Measurements from ENCODE around the gene TMEM200B. TPM values are rescaled to one million over a fixed set of nuclear protein-coding genes. Genes with fewer than 3 reads are reported as not detected.

The TMEM200B gene
- total RNA-seq, 1 experiment from 2014 or later = 11.3 TPM

DNA sequence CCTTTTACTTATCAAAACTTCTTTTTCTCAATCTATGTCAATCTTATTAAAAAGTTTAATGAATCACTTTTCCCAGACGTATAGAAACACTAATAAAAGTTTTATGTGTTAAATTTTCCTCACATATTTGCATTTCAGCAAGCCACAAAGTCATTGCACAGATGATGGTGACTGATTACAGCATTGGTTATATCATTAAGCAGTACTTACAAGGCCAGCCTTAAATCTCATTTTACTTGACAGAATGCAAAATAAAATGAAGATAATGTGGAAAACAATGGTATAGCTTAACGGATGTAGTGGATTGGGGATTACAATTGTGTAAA is 39.5 kb downstream of the TMEM200B start:
- H3K4me3 ChIP-seq (replicated peaks in 1 of 2; ENCODE audit: low read depth in 1 of 2, low read length in 2 of 2) = no peak overlapping the region
- RAD21 ChIA-PET (ENCODE audit: low non-redundant PET in 1 of 2, low total read pairs in 2 of 2, uncharacterized antibody in 2 of 2, unreplicated experiment in 2 of 2) = no interaction called here
- ATAC-seq = no peak
- intact Hi-C loops (cut with micrococcal nuclease) = no loop called here
- H3K4me2 ChIP-seq (ENCODE audit: low read length) = no peak overlapping the region
- no peaks in the 10 kb centered on the region for H3K36me3 ChIP-seq (ENCODE audit: control insufficient read depth in 1 of 2, insufficient read depth in 2 of 2, low read length in 2 of 2)
- CTCF ChIA-PET = no interaction called here
- H3K79me2 ChIP-seq (ENCODE audit: insufficient read depth, low read length) = no peaks in the 10 kb centered on the region
- H3K4me1 ChIP-seq (ENCODE audit: control insufficient read depth in 1 of 2, insufficient read depth in 2 of 2, low read length in 2 of 2) = no peaks in the 10 kb centered on the region
- no peak overlapping the region for H2AFZ ChIP-seq (ENCODE audit: low read depth, low read length, poor library complexity, severe bottlenecking)
- no TSS peak for BruUV-seq (replicated peaks)
- no peak overlapping the region for H3K9ac ChIP-seq (ENCODE audit: low read length)
- H3K9me2 ChIP-seq (ENCODE audit: insufficient read depth) = no peaks in the 10 kb centered on the region
- H4K20me1 ChIP-seq (ENCODE audit: insufficient read depth) = no peaks in the 10 kb centered on the region
- POLR2A ChIA-PET = no interaction called here
- H3K27me3 ChIP-seq (ENCODE audit: insufficient read depth, low read length) = no peaks in the 10 kb centered on the region
- TF ChIP-seq RAD21 (IDR thresholded peaks at IDR 0.05; ENCODE audit: low read depth) (no peak), ELF1 (IDR thresholded peaks at IDR 0.05; ENCODE audit: borderline replicate concordance, low read depth) (no peak), EZH2 (IDR thresholded peaks at IDR 0.05) (no peak), CEBPB (IDR thresholded peaks at IDR 0.05; ENCODE audit: low read depth) (no peak), CBX3 (IDR thresholded peaks at IDR 0.05; ENCODE audit: low read depth) (no peak)
- no peaks in the 10 kb centered on the region for H3K9me3 ChIP-seq (ENCODE audit: control insufficient read depth in 1 of 2, insufficient read depth in 1 of 2, low read depth in 1 of 2, low read length in 2 of 2)
- H3K27ac ChIP-seq (ENCODE audit: low read depth, low read length) = no peak overlapping the region
- DNase-seq (ENCODE audit: low read depth, low spot score) = no peak

DNA sequence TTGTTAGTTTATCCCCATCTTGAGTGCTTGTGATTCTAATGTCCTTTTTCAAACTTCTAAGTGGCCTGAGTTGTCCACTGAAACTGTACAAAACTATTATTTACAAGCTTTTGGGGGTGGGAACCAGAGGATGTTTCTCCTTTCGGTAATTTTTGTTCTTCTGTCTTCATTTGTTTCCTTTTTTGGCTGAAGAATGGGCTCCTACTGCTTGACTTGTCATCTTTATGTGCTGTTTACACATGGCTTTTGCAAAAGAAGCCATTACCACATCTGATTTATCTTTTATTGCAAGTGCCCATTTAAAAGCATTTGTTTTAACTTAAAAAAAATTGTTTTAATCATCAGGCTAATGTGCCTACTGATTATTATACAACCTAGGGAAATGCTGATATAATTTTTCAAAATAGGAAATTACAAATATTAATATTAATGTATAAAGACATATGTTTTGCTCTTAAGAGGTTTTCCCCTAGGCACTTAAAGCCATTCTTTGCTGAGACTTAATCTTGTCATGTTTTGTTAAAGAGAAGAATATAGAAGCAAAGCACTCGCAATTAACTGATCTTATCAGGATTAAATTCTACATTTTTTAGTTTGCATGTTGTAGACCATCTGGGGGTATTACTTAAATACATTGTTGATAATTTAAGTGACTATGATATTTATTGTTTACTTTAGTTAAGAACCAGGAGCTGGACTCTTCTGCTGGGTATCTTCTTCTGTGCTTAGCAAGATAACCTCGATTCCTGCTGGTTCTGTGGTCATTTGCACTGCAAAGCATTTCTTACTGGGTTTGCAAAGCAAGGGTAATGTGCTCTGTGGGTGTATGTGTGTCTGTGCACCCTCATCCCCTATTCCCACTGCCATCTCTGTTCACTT is 40.1 kb downstream of the TMEM200B start:
- H3K9me3 ChIP-seq (ENCODE audit: control insufficient read depth in 1 of 2, insufficient read depth in 1 of 2, low read depth in 1 of 2, low read length in 2 of 2) = no peaks in the 10 kb centered on the region
- H3K79me2 ChIP-seq (ENCODE audit: insufficient read depth, low read length) = no peaks in the 10 kb centered on the region
- no peak for TF ChIP-seq CEBPB (IDR thresholded peaks at IDR 0.05; ENCODE audit: low read depth)
- no peak for TF ChIP-seq TCF7L2 (IDR thresholded peaks at IDR 0.05; ENCODE audit: borderline replicate concordance, extremely low read depth, insufficient read depth, insufficient read length)
- TF ChIP-seq ZFX (IDR thresholded peaks at IDR 0.05) = no peak
- no peak for TF ChIP-seq CBX3 (IDR thresholded peaks at IDR 0.05; ENCODE audit: low read depth)
- TF ChIP-seq ELF1 (IDR thresholded peaks at IDR 0.05; ENCODE audit: borderline replicate concordance, low read depth) = no peak
- no peak for TF ChIP-seq SP1 (IDR thresholded peaks at IDR 0.05; ENCODE audit: low read depth)
- TF ChIP-seq, protein P1, sequence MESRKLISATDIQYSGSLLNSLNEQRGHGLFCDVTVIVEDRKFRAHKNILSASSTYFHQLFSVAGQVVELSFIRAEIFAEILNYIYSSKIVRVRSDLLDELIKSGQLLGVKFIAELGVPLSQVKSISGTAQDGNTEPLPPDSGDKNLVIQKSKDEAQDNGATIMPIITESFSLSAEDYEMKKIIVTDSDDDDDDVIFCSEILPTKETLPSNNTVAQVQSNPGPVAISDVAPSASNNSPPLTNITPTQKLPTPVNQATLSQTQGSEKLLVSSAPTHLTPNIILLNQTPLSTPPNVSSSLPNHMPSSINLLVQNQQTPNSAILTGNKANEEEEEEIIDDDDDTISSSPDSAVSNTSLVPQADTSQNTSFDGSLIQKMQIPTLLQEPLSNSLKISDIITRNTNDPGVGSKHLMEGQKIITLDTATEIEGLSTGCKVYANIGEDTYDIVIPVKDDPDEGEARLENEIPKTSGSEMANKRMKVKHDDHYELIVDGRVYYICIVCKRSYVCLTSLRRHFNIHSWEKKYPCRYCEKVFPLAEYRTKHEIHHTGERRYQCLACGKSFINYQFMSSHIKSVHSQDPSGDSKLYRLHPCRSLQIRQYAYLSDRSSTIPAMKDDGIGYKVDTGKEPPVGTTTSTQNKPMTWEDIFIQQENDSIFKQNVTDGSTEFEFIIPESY (IDR thresholded peaks at IDR 0.05; ENCODE audit: extremely low read depth, insufficient replicate concordance, low read length) = no peak
- TF ChIP-seq POLR2AphosphoS5 (IDR thresholded peaks at IDR 0.05; ENCODE audit: low read depth, low read length) = no peak
- ATAC-seq (no peak), DNase-seq (ENCODE audit: low read depth, low spot score) (no peak)
- no TSS peak for BruUV-seq (replicated peaks)
- ChIA-PET CTCF (interaction anchor here (1.2 kb wide), 1 partner anchor 199 kb away, joined by 3 read pairs; no protein-coding TSS in a partner anchor), RAD21 (ENCODE audit: low non-redundant PET in 1 of 2, low total read pairs in 2 of 2, uncharacterized antibody in 2 of 2, unreplicated experiment in 2 of 2) (no interaction called here), POLR2A (no interaction called here)
- H3K36me3 ChIP-seq (ENCODE audit: control insufficient read depth in 1 of 2, insufficient read depth in 2 of 2, low read length in 2 of 2) = no peaks in the 10 kb centered on the region
- H2AFZ ChIP-seq (ENCODE audit: low read depth, low read length, poor library complexity, severe bottlenecking) = no peak overlapping the region
- H3K9ac ChIP-seq (ENCODE audit: low read length) = no peak overlapping the region
- no peaks in the 10 kb centered on the region for H4K20me1 ChIP-seq (ENCODE audit: insufficient read depth)
- no peak overlapping the region for H3K27ac ChIP-seq (ENCODE audit: low read depth, low read length)
- no peak overlapping the region for H3K4me2 ChIP-seq (ENCODE audit: low read length)
- intact Hi-C loops (cut with micrococcal nuclease) = no loop called here
- no peaks in the 10 kb centered on the region for H3K27me3 ChIP-seq (ENCODE audit: insufficient read depth, low read length)
- H3K9me2 ChIP-seq (ENCODE audit: insufficient read depth) = no peaks in the 10 kb centered on the region
- H3K4me1 ChIP-seq (ENCODE audit: control insufficient read depth in 1 of 2, insufficient read depth in 2 of 2, low read length in 2 of 2) = no peaks in the 10 kb centered on the region
- H3K4me3 ChIP-seq (replicated peaks in 1 of 2; ENCODE audit: low read depth in 1 of 2, low read length in 2 of 2) = no peak overlapping the region

Measured in HCT116 (cell line).